CD4-positive, alpha-beta T cell (primary cell): ENCODE results near the gene ERICH6. TPM values are rescaled to one million over a fixed set of nuclear protein-coding genes. Genes with fewer than 3 reads are reported as not detected.
A peak's percentile ranks its signal among the peaks of the same experiment; 100 is the strongest.

Experiments used
- ATAC-seq: fragments of 200-7000 bp; cut with Tn5 transposase; one replicate; pipeline ENCODE4 v1.10.0; 2022; ENCODE audit warnings: mild to moderate bottlenecking; ENCODE audit not compliant: poor library complexity
- CTCF ChIA-PET: fragments of 350-600 bp; sonication (Branson Sonifier 250); formaldehyde crosslinking; loops from one replicate; lab custom pipeline; 2021; ENCODE audit warnings: antibody characterized with exemption, inconsistent platforms; lab: Charles Lee
- POLR2A ChIA-PET: fragments of 350-600 bp; sonication (Branson Sonifier 250); formaldehyde crosslinking; loops from one replicate; lab custom pipeline; 2021; ENCODE audit warnings: antibody characterized with exemption, inconsistent platforms; lab: Charles Lee
- DNase-seq, 14 experiments: peaks; one replicate each; pipeline ENCODE4 v3.0.0-alpha.2; 2013 to 2020; ENCODE audit warnings: mixed read lengths in 2 of 14
- H3K27ac ChIP-seq, 2 donors: one replicate each; pipeline versions ENCODE4 v1.5.1 to v1.7.0; 2013; ENCODE audit warnings: low read length in 2 of 2, low read depth in 1 of 2, mild to moderate bottlenecking in 1 of 2
- H3K27me3 ChIP-seq, 2 experiments: 1 replicate in 1 of 2; 2 replicates in 1 of 2; pipeline versions ENCODE4 v1.6.1 to v1.7.0; 2013; ENCODE audit warnings: low read length in 2 of 2, control low read depth in 1 of 2, mild to moderate bottlenecking in 1 of 2, moderate library complexity in 1 of 2; ENCODE audit not compliant: insufficient read depth in 2 of 2, control insufficient read depth in 1 of 2
- H3K36me3 ChIP-seq: one replicate; pipeline ENCODE4 v1.6.1; 2013; ENCODE audit warnings: low read length, control low read depth; ENCODE audit not compliant: insufficient read depth
- H3K4me1 ChIP-seq: one replicate; pipeline ENCODE4 v1.6.1; 2013; ENCODE audit warnings: low read length, control low read depth; ENCODE audit not compliant: insufficient read depth
- H3K4me3 ChIP-seq: one replicate; pipeline ENCODE4 v1.5.1; 2013; ENCODE audit warnings: mild to moderate bottlenecking, low read length, moderate library complexity
- H3K9me3 ChIP-seq, 2 experiments: 1 replicate in 1 of 2; 2 replicates in 1 of 2; pipeline versions ENCODE4 v1.6.1 to v1.7.0; 2013; ENCODE audit warnings: low read length in 2 of 2, mild to moderate bottlenecking in 2 of 2, control low read depth in 1 of 2, moderate library complexity in 1 of 2; ENCODE audit not compliant: control insufficient read depth in 1 of 2, insufficient read depth in 1 of 2
- H3K27ac Mint-ChIP-seq: one replicate; pipeline ENCODE4 v1.8.0; 2020; ENCODE audit warnings: mixed read lengths
- H3K27me3 Mint-ChIP-seq: one replicate; pipeline ENCODE4 v1.8.0; 2021; ENCODE audit warnings: mixed read lengths
- H3K36me3 Mint-ChIP-seq: one replicate; pipeline ENCODE4 v1.8.0; 2021; ENCODE audit warnings: low read depth, mixed read lengths
- H3K4me1 Mint-ChIP-seq: one replicate; pipeline ENCODE4 v1.8.0; 2021; ENCODE audit warnings: low read depth, mixed read lengths
- H3K4me3 Mint-ChIP-seq: one replicate; pipeline ENCODE4 v1.8.0; 2020; ENCODE audit warnings: mild to moderate bottlenecking, mixed read lengths
- H3K9me3 Mint-ChIP-seq: one replicate; pipeline ENCODE4 v1.8.0; 2020; ENCODE audit warnings: mixed read lengths
- intact Hi-C, 2 experiments: fragments of 100-400 bp; cut with DNase I in 1 of 2; cut with micrococcal nuclease in 1 of 2; formaldehyde crosslinking; loops; one replicate each; pipeline versions ENCODE4 v1.15.1 to v1.9.0; 2023 to 2025; cut with DNase I, micrococcal nuclease
- total RNA-seq, 174 experiments: library from RNA in 2 of 174; stranded (reverse) in 2 of 174; gene quantifications; one replicate each; pipeline ENCODE4 v1.2.3 and lab custom pipeline; 2021 to 2026
- TF ChIP-seq, protein P1 (sequence below): fragments of 200-600 bp; IDR thresholded peaks from one replicate; pipeline ENCODE4 v1.8.0; 2022; ENCODE audit warnings: antibody characterized with exemption, mild to moderate bottlenecking

Gene ERICH6
- total RNA-seq, 2 experiments from 2014 or later: not detected

DNA sequence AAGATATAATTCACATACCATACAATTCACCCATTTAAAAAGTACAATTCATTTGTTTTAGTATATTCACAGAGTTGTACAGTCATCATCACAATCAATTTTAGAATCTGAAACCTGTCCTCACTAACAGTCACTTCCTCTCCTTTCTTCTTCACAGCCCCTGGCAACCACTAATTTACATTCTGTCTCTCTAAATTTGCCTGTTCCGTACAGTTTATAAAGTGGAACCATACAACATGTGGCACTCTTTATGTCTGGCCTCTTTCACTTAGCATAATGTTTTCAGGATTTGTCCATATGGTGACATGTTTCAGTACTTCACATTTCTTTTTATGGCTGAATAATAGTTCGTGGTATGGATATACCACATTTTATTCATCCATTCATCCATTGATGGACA, 22.7 kb downstream of the ERICH6 start:
- Mint-ChIP-seq H3K36me3 (no peaks in the 10 kb centered on the region), H3K4me1 (peaks cover 11% of the 10 kb centered on the region), H3K4me3 (no peak overlapping the region), H3K9me3 (peaks cover under 1% of the 10 kb centered on the region), H3K27ac (no peak overlapping the region), H3K27me3 (no peaks in the 10 kb centered on the region)
- H3K36me3 ChIP-seq: no peaks in the 10 kb centered on the region
- no peak overlapping the region for H3K27ac ChIP-seq
- H3K4me3 ChIP-seq: no peak overlapping the region
- ChIA-PET CTCF (no interaction called here), POLR2A (interaction anchor here (1.4 to 1.8 kb wide), 3 partner anchors 8 to 82 kb away, joined by 3 to 6 read pairs (median 5); partner anchors contain the start of genes SELENOT and SIAH2)
- TF ChIP-seq, protein P1, sequence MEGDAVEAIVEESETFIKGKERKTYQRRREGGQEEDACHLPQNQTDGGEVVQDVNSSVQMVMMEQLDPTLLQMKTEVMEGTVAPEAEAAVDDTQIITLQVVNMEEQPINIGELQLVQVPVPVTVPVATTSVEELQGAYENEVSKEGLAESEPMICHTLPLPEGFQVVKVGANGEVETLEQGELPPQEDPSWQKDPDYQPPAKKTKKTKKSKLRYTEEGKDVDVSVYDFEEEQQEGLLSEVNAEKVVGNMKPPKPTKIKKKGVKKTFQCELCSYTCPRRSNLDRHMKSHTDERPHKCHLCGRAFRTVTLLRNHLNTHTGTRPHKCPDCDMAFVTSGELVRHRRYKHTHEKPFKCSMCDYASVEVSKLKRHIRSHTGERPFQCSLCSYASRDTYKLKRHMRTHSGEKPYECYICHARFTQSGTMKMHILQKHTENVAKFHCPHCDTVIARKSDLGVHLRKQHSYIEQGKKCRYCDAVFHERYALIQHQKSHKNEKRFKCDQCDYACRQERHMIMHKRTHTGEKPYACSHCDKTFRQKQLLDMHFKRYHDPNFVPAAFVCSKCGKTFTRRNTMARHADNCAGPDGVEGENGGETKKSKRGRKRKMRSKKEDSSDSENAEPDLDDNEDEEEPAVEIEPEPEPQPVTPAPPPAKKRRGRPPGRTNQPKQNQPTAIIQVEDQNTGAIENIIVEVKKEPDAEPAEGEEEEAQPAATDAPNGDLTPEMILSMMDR: no peak
- H3K4me1 ChIP-seq: no peaks in the 10 kb centered on the region
- peak in 3 of 14 experiments; percentile 13 to 34 (median 13) for DNase-seq
- ATAC-seq: peak; percentile 83
- intact Hi-C loops: no loop called here
- peaks cover 3 to 6% of the 10 kb centered on the region in 2 experiments for H3K9me3 ChIP-seq
- no peaks in the 10 kb centered on the region for H3K27me3 ChIP-seq

- no peak for DNase-seq
- Mint-ChIP-seq H3K4me3 (no peak overlapping the region), H3K27ac (no peak overlapping the region), H3K4me1 (peaks cover 11% of the 10 kb centered on the region), H3K9me3 (peaks cover 6% of the 10 kb centered on the region), H3K27me3 (no peaks in the 10 kb centered on the region), H3K36me3 (no peaks in the 10 kb centered on the region)
- Histone ChIP-seq H3K4me1 (no peaks in the 10 kb centered on the region), H3K9me3 (peaks cover 6 to 8% of the 10 kb centered on the region in 2 experiments), H3K27me3 (no peaks in the 10 kb centered on the region), H3K36me3 (no peaks in the 10 kb centered on the region), H3K27ac (no peak overlapping the region), H3K4me3 (no peak overlapping the region)
- POLR2A ChIA-PET: interaction anchor here (1.4 to 1.8 kb wide), 3 partner anchors 9 to 82 kb away, joined by 3 to 6 read pairs (median 5); partner anchors contain the start of genes SELENOT and SIAH2
- TF ChIP-seq, protein P1: no peak
- CTCF ChIA-PET: no interaction called here
- ATAC-seq: no peak
- intact Hi-C loops: no loop called here
Measured at GRCh38 chr3:150680562-150680961, 23.2 kb downstream of the ERICH6 start.

GRCh38 chr3:150675587-150675986, 28.1 kb downstream of the ERICH6 start:
- Histone ChIP-seq H3K4me3 (no peak overlapping the region), H3K27ac (no peak overlapping the region), H3K4me1 (no peaks in the 10 kb centered on the region), H3K27me3 (no peaks in the 10 kb centered on the region), H3K9me3 (peaks cover 9 to 12% of the 10 kb centered on the region in 2 experiments), H3K36me3 (no peaks in the 10 kb centered on the region)
- TF ChIP-seq, protein P1: no peak
- no peak for DNase-seq
- ChIA-PET POLR2A (no interaction called here), CTCF (no interaction called here)
- Mint-ChIP-seq H3K36me3 (no peaks in the 10 kb centered on the region), H3K4me3 (no peak overlapping the region), H3K9me3 (peaks cover 7% of the 10 kb centered on the region), H3K27ac (no peak overlapping the region), H3K4me1 (peaks cover 3% of the 10 kb centered on the region), H3K27me3 (no peaks in the 10 kb centered on the region)
- no peak for ATAC-seq
- intact Hi-C loops: no loop called here
